ENCODE measurements around the gene TBXAS1.

TBXAS1 gene

DNA sequence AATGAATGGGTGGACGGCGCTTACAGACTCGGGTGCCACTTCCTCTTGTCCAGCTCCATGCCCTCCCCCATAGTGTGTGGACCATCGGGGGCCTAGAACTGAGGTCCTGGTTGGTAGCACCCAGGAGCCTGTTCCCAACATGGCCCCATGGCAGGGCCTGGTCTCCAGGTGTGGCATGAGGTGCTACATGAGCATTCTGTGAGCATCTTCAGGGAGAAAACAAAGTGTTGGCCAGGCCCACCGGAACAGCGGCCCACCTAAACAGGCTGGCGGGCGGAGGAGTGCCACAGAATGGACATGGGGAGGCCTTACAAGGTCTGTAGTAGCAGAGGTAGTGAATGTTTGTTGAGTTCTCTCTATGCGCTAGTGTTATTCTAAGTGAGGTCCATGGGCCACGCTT is 156.7 kb downstream of the TBXAS1 start:
- ChIA-PET POLR2A (no interaction called here), CTCF (interaction anchor here (0.7 to 5.8 kb wide), 4 partner anchors 12 to 367 kb away, joined by 3 to 31 read pairs (median 3); no protein-coding TSS in a partner anchor)
- no peak for DNase-seq (ENCODE audit: low read depth, low spot score)
- TF ChIP-seq CTCF (IDR thresholded peaks at IDR 0.05; ENCODE audit: insufficient read depth, low read length, missing control alignments) = no peak
- no peak overlapping the region for H3K4me3 ChIP-seq (ENCODE audit: low read depth, low read length)

DNA sequence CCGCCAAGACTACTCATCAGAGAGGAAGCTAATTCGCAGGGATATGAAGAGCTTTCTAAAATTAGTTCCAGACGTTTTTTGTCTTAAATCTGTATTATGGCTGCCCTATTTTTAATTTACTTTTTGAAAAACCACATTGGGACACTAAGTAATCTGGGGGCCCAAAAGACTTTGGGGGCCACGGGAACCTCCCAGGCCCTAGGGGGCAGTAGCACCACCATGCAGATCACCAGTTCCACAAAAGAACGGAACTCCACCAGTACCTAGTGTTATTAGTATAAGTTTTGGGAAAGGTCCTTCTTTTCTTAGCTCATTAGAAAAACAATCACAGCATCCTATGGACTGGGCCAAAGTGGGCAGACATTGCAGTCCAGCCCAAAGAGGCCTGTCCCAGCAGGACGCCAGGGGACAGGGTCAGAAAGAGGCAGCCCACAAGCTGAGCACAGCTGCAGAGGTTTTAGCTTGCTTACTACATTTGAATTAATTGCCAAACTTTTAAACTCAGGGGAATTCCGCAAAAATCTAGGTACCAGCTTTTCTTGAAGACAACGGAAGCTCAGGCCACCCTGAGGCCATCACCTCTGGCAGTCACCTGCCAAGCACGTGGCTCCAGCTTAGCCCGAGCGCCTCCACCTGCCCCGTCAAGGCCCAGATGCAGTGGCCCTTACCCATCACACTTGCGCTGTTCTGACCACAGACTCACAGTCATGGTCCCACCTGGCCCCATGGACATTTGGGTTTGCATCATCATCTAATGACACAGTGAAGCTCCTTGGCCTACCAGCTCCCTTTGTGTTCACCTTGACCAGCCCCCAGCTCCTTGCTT is 158.8 kb downstream of the TBXAS1 start:
- no peak for TF ChIP-seq CTCF (IDR thresholded peaks at IDR 0.05; ENCODE audit: insufficient read depth, low read length, missing control alignments)
- DNase-seq (ENCODE audit: low read depth, low spot score) = no peak
- CTCF ChIA-PET = interaction anchor here (1.0 to 5.8 kb wide), 7 partner anchors 9 to 386 kb away, joined by 3 to 31 read pairs (median 5); no protein-coding TSS in a partner anchor
- POLR2A ChIA-PET = no interaction called here
- H3K4me3 ChIP-seq (ENCODE audit: low read depth, low read length) = no peak overlapping the region

GRCh38 chr7:139989366-139990141 is 160.5 kb downstream of the TBXAS1 start:
- ChIA-PET POLR2A (no interaction called here), CTCF (interaction anchor here (1.1 to 5.8 kb wide), 6 partner anchors 12 to 387 kb away, joined by 3 to 31 read pairs (median 10); no protein-coding TSS in a partner anchor)
- no peak for DNase-seq (ENCODE audit: low read depth, low spot score)
- H3K4me3 ChIP-seq (ENCODE audit: low read depth, low read length) = no peak overlapping the region
- no peak for TF ChIP-seq CTCF (IDR thresholded peaks at IDR 0.05; ENCODE audit: insufficient read depth, low read length, missing control alignments)

DNA sequence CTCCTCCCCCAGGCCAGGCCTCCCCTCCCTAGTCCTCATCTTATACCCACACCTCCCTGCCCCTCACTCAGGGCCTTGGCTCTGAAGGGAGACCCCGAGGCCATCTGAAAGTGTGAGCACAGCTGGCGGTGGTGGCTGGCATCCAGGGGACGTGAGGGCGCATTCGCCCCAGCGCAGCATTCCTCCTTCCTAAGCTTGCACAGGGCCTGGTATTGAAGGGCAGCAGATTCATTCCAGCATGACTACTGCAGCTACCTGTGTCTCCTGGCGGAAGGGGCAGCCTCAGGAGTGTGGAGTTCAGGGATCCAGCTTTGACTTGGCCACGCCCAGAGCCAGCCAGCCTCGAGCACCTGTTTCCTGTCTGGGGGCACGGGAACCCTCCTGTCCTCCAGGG is 161.1 kb downstream of the TBXAS1 start:
- no peak for DNase-seq (ENCODE audit: low read depth, low spot score)
- ChIA-PET CTCF (interaction anchor here (1.1 to 5.8 kb wide), 4 partner anchors 12 to 382 kb away, joined by 3 to 31 read pairs (median 12); no protein-coding TSS in a partner anchor), POLR2A (no interaction called here)
- TF ChIP-seq CTCF (IDR thresholded peaks at IDR 0.05; ENCODE audit: insufficient read depth, low read length, missing control alignments) = no peak
- no peak overlapping the region for H3K4me3 ChIP-seq (ENCODE audit: low read depth, low read length)

- no peak overlapping the region for H3K4me3 ChIP-seq (ENCODE audit: low read depth, low read length)
- TF ChIP-seq CTCF (IDR thresholded peaks at IDR 0.05; ENCODE audit: insufficient read depth, low read length, missing control alignments) = no peak
- CTCF ChIA-PET = interaction anchor here (3.6 to 5.8 kb wide), 2 partner anchors 11 to 372 kb away, joined by 20 to 31 read pairs; no protein-coding TSS in a partner anchor
- DNase-seq (ENCODE audit: low read depth, low spot score) = no peak
- POLR2A ChIA-PET = no interaction called here
These were observed 161.7 kb downstream of the TBXAS1 start for GRCh38 chr7:139990571-139991268.
